MCF 10A (cell line): ENCODE measurements around the gene NBPF4. TPM values are rescaled to one million over a fixed set of nuclear protein-coding genes. Genes with fewer than 3 reads are reported as not detected.

Experiments used
- BruUV-seq: library from RNA; stranded (reverse); fragments of 400-500 nt; replicated peaks from 2 replicates; lab custom pipeline; 2021; lab: Mats Ljungman, UMichigan
- CTCF ChIA-PET: fragments of 300-600 bp; sonication (Branson Sonifier 250); formaldehyde crosslinking; extraction: SDS; loops from one replicate; lab custom pipeline; 2021; ENCODE audit warnings: antibody characterized with exemption, inconsistent platforms; lab: Yijun Ruan, JAX
- POLR2A ChIA-PET: fragments of 300-600, 350-650 bp; sonication (Branson Sonifier 250); formaldehyde crosslinking; extraction: SDS; loops from one replicate; lab custom pipeline; 2020; ENCODE audit warnings: antibody characterized with exemption, inconsistent platforms; lab: Yijun Ruan, JAX
- DNase-seq: peaks from one replicate; pipeline ENCODE4 v3.0.0-alpha.2; 2018; ENCODE audit not compliant: unreplicated experiment
- H3K27ac Mint-ChIP-seq: one replicate; pipeline ENCODE4 v1.8.0; 2022; ENCODE audit warnings: mild to moderate bottlenecking, low read depth, mixed read lengths; ENCODE audit not compliant: unreplicated experiment
- H3K27me3 Mint-ChIP-seq: one replicate; pipeline ENCODE4 v1.8.0; 2022; ENCODE audit warnings: mixed read lengths; ENCODE audit not compliant: insufficient read depth, unreplicated experiment
- H3K36me3 Mint-ChIP-seq: one replicate; pipeline ENCODE4 v1.8.0; 2022; ENCODE audit warnings: mild to moderate bottlenecking, moderate library complexity, mixed read lengths; ENCODE audit not compliant: insufficient read depth, unreplicated experiment
- H3K4me1 Mint-ChIP-seq: one replicate; pipeline ENCODE4 v1.8.0; 2022; ENCODE audit warnings: mixed read lengths; ENCODE audit not compliant: insufficient read depth, unreplicated experiment
- H3K4me3 Mint-ChIP-seq: one replicate; pipeline ENCODE4 v1.8.0; 2022; ENCODE audit warnings: mild to moderate bottlenecking, moderate library complexity, mixed read lengths; ENCODE audit not compliant: unreplicated experiment
- H3K9me3 Mint-ChIP-seq: one replicate; pipeline ENCODE4 v1.8.0; 2022; ENCODE audit warnings: mixed read lengths; ENCODE audit not compliant: unreplicated experiment
- intact Hi-C: fragments of 100-400 bp; cut with micrococcal nuclease; formaldehyde crosslinking; loops from 2 replicates; pipeline ENCODE4 v1.14.1; 2022
- total RNA-seq: library from RNA; stranded (reverse); gene quantifications from 2 replicates; pipeline ENCODE4 v1.2.3, GENCODE V29; 2022
- TF ChIP-seq, protein P1 (sequence below): fragments of 200-600 bp; IDR thresholded peaks from one replicate; pipeline ENCODE4 v1.8.0; 2022; ENCODE audit warnings: antibody characterized with exemption, mild to moderate bottlenecking; ENCODE audit not compliant: unreplicated experiment

The NBPF4 gene
- total RNA-seq, 1 experiment from 2014 or later: not detected

DNA sequence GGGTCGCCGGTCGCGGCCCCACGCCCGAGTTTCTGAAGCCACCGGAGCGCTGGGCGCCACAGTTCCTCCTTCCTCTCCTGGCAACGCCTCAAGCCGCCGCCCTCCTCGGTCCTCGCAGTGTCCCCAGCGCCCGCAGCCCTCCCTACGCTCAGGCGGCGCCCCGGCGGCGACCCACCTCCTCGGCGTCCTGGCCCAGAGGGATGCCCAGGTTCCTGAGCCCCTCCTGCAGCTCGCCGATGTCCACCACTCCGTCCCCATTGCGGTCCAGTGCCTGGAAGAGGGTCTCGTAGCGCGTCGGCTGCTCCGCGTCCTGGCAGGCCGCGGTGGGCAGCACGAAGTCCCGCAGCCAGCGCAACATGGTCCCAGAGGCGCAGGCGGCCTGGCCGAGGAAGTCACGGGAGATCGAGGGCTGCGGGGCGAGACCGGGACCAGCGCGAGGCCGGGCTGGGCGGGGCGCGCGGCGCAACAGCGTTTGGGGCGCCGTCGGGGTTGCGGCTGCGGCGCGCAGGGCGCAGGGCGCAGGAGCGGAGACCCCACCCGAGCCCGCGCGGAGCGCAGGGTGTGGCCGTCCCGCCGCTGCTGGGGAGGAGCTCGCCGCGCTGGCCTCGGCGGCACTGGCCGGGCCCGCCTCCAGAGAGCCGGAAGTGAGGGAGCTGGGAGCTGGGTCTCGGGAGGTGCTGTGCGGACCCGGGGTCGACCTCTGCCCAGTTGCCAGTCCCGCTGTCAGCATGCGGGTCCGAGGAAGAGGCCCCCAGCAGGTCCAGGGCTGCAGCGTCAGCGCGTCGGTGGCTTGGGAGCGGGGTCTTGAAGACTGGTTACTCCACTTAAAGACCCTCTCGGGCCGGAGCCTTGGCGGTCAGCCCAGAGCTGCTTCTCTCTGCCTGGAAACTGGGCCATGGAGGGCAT lies 43.8 kb downstream of the NBPF4 start, which contains the start of gene SLC25A24:
Gene SLC25A24, minus strand, starts transcription at position 563 of the 906 bp plus-strand sequence. Its CDS starts 205 bp downstream, at position 358.
- no TSS peak for BruUV-seq
- H3K9me3 Mint-ChIP-seq: peaks cover 4% of the 10 kb centered on the region
- intact Hi-C loops: loop anchor here (10.0 kb wide), 2 partner anchors 325 to 415 kb away; no protein-coding TSS in a partner anchor
- peak; percentile 81 for DNase-seq
- ChIA-PET CTCF (interaction anchor here (0.6 to 2.6 kb wide), 16 partner anchors 8 to 1364 kb away, joined by 3 to 13 read pairs (median 3); no protein-coding TSS in a partner anchor), POLR2A (interaction anchor here (0.6 to 3.4 kb wide), 31 partner anchors 9 to 901 kb away, joined by 3 to 38 read pairs (median 4); partner anchors contain the start of genes EEIG2, PRPF38B and TAF13)
- TF ChIP-seq, protein P1, sequence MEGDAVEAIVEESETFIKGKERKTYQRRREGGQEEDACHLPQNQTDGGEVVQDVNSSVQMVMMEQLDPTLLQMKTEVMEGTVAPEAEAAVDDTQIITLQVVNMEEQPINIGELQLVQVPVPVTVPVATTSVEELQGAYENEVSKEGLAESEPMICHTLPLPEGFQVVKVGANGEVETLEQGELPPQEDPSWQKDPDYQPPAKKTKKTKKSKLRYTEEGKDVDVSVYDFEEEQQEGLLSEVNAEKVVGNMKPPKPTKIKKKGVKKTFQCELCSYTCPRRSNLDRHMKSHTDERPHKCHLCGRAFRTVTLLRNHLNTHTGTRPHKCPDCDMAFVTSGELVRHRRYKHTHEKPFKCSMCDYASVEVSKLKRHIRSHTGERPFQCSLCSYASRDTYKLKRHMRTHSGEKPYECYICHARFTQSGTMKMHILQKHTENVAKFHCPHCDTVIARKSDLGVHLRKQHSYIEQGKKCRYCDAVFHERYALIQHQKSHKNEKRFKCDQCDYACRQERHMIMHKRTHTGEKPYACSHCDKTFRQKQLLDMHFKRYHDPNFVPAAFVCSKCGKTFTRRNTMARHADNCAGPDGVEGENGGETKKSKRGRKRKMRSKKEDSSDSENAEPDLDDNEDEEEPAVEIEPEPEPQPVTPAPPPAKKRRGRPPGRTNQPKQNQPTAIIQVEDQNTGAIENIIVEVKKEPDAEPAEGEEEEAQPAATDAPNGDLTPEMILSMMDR: no peak
- peaks cover 27% of the 10 kb centered on the region for H3K4me1 Mint-ChIP-seq
- peaks cover 19% of the 10 kb centered on the region for H3K36me3 Mint-ChIP-seq
- H3K27ac Mint-ChIP-seq: peak within 1 kb of the TSS; percentile 91
- H3K27me3 Mint-ChIP-seq: no peaks in the 10 kb centered on the region
- peak within 1 kb of the TSS; percentile 92 for H3K4me3 Mint-ChIP-seq

DNA sequence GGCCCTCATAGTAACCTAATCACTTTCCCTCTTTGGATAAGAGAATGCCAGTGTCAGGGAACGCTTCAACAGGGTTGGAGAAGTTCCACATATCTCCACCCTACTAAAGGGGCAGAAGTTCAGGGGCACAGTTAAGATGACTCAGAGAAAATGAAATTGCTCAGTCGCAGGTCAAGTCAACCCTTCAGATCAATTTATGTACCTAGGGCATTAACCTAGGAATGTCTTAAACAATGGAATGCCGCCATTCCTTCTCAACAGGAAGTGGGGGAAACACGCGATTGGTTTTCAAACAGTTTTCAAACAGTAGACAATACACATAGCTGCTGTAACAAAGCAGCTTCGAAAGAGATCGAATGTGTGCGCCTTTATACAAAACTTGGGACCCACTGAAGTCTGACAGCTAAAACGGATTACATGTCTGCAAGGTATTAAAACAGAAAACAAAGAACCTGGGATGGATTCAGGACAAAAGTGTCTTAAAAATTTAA lies 44.6 kb downstream of the NBPF4 start:
- intact Hi-C loops: no loop called here
- ChIA-PET CTCF (interaction anchor here (1.1 to 2.6 kb wide), 3 partner anchors 7 to 498 kb away, joined by 3 to 13 read pairs (median 7); no protein-coding TSS in a partner anchor), POLR2A (interaction anchor here (0.7 to 3.4 kb wide), 13 partner anchors 9 to 554 kb away, joined by 3 to 38 read pairs (median 6); partner anchors contain the start of genes EEIG2 and PRPF38B)
- Mint-ChIP-seq H3K27me3 (no peaks in the 10 kb centered on the region), H3K27ac (peak overlapping the region; percentile 91), H3K9me3 (peaks cover 8% of the 10 kb centered on the region), H3K36me3 (peaks cover 19% of the 10 kb centered on the region), H3K4me1 (peaks cover 30% of the 10 kb centered on the region), H3K4me3 (peak overlapping the region; percentile 92)
- TF ChIP-seq, protein P1: no peak
- TSS peak; percentile 26 for BruUV-seq
- peak; percentile 39 for DNase-seq

- Mint-ChIP-seq H3K27ac (peak overlapping the region; percentile 48), H3K27me3 (no peaks in the 10 kb centered on the region), H3K4me1 (peaks cover 29% of the 10 kb centered on the region), H3K9me3 (peaks cover 8% of the 10 kb centered on the region), H3K36me3 (peaks cover 19% of the 10 kb centered on the region), H3K4me3 (no peak overlapping the region)
- ChIA-PET POLR2A (no interaction called here), CTCF (interaction anchor here (0.6 kb wide), 1 partner anchor 323 kb away, joined by 3 read pairs; no protein-coding TSS in a partner anchor)
- intact Hi-C loops: no loop called here
- no TSS peak for BruUV-seq
- no peak for DNase-seq
- TF ChIP-seq, protein P1: no peak
These were observed 49.8 kb downstream of the NBPF4 start for GRCh38 chr1:108194051-108194450.
